SJSA1 (cell line): ENCODE data around the gene FAM89A. TPM values are rescaled to one million over a fixed set of nuclear protein-coding genes. Genes with fewer than 3 reads are reported as not detected.
A peak's percentile ranks its signal among the peaks of the same experiment; 100 is the strongest.

Experiments used
- DNase-seq, 2 experiments: peaks; one replicate each; pipeline ENCODE4 v3.0.0-alpha.2; 2015 to 2020; ENCODE audit warnings: low spot score in 2 of 2, low read depth in 1 of 2
- H3K27ac ChIP-seq: fragments of 250-450 bp; sonication (Bioruptor Pico); 2 replicates; pipeline ENCODE4 v1.5.1; 2020; ENCODE audit warnings: mild to moderate bottlenecking, moderate library complexity
- H3K27me3 ChIP-seq: fragments of 250-450 bp; sonication (Bioruptor Pico); replicated peaks from 2 replicates; pipeline ENCODE4 v1.5.1; 2020; ENCODE audit warnings: mild to moderate bottlenecking, moderate library complexity
- H3K36me3 ChIP-seq: fragments of 250-450 bp; sonication (Bioruptor Pico); 2 replicates; pipeline ENCODE4 v1.5.1; 2020; ENCODE audit warnings: mild to moderate bottlenecking
- H3K4me1 ChIP-seq: fragments of 250-450 bp; sonication (Bioruptor Pico); replicated peaks from 2 replicates; pipeline ENCODE4 v1.6.1; 2021; ENCODE audit warnings: mild to moderate bottlenecking
- H3K4me3 ChIP-seq: fragments of 250-450 bp; sonication (Bioruptor Pico); 2 replicates; pipeline ENCODE4 v1.5.1; 2020; ENCODE audit warnings: mild to moderate bottlenecking
- H3K9me3 ChIP-seq: fragments of 250-450 bp; sonication (Bioruptor Pico); replicated peaks from 2 replicates; pipeline ENCODE4 v1.5.1; 2020; ENCODE audit warnings: mild to moderate bottlenecking
- total RNA-seq: library from RNA; depleted of rRNA; stranded (reverse); fragments of >200 nt; shearing (Covaris generic); gene quantifications from 2 replicates; pipeline ENCODE4 v1.2.3, GENCODE V29; 2014; rRNA removed

FAM89A gene
- total RNA-seq, result 36.7 and 39.5 TPM in 2 replicates

- peak in 1 of 2 experiments; percentile 60 for DNase-seq
- H3K27ac ChIP-seq, result peak within 1 kb of the TSS; percentile 4; the same call in 1 of the 2 replicates
- H3K36me3 ChIP-seq, result peaks cover 8% of the 10 kb centered on the region; the same call in 1 of the 2 replicates
- no peaks in the 10 kb centered on the region for H3K27me3 ChIP-seq
- peak within 1 kb of the TSS; percentile 87 for H3K4me3 ChIP-seq
- peaks cover 5% of the 10 kb centered on the region for H3K9me3 ChIP-seq
- H3K4me1 ChIP-seq, result peaks cover 33% of the 10 kb centered on the region
Measured at GRCh38 chr1:231040019-231040799, at the start of gene FAM89A. FAM89A (minus strand) TSS chr1:231040254; CDS start chr1:231040211, 43 bp downstream.

- H3K27ac ChIP-seq, result no peak overlapping the region
- H3K27me3 ChIP-seq, result no peaks in the 10 kb centered on the region; the same call in 1 of the 2 replicates
- H3K36me3 ChIP-seq, result no peaks in the 10 kb centered on the region
- no peak for DNase-seq
- no peaks in the 10 kb centered on the region for H3K4me1 ChIP-seq
- H3K4me3 ChIP-seq, result no peak overlapping the region
- H3K9me3 ChIP-seq, result no peaks in the 10 kb centered on the region
Measured at GRCh38 chr1:231084353-231084752, 44.3 kb upstream of the FAM89A start.

DNA sequence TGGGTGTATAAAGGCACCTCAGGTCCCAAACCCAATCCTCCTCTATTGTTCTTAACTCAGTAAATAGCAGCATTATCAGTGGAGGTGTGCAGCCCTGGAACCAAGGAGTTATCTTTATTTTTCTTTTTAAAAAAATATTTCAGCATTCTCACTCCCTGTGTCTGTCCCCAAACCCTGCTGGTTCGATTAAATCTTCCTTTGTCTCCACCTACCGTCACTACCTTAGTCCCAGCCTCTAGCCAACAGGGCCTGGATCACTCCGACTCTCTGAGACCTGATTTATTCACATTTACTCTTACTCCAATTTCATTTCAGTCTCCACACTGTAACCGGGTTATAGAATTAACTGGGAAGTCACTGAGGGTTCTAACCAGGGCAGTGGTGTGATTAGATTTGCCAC lies 39.1 kb upstream of the FAM89A start:
- Histone ChIP-seq H3K4me1 (no peaks in the 10 kb centered on the region), H3K9me3 (no peaks in the 10 kb centered on the region), H3K27me3 (no peaks in the 10 kb centered on the region), H3K36me3 (no peaks in the 10 kb centered on the region), H3K4me3 (no peak overlapping the region), H3K27ac (no peak overlapping the region)
- no peak for DNase-seq

DNA sequence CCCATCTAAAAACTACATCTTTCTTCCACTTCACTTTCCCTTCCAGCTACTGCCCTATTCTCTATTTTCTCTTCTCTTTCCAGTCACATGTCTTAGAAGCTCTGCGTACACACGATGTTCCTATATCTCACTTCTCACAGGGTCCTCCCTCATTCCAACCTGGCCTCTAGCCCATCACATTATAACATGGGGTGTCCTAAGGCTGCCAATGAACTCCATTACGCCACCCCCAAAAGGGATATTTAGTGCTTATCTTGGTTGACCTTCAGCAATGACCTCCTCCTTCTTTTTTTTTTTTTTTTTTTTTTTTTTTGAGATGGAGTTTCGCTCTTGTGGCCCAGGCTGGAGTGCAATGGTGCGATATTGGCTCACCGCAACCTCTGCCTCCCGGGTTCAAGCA lies 38.2 kb upstream of the FAM89A start:
- no peak overlapping the region for H3K4me3 ChIP-seq
- no peaks in the 10 kb centered on the region for H3K4me1 ChIP-seq
- H3K36me3 ChIP-seq, result no peaks in the 10 kb centered on the region
- no peak for DNase-seq
- no peaks in the 10 kb centered on the region for H3K27me3 ChIP-seq
- H3K9me3 ChIP-seq, result no peaks in the 10 kb centered on the region
- no peak overlapping the region for H3K27ac ChIP-seq

DNA sequence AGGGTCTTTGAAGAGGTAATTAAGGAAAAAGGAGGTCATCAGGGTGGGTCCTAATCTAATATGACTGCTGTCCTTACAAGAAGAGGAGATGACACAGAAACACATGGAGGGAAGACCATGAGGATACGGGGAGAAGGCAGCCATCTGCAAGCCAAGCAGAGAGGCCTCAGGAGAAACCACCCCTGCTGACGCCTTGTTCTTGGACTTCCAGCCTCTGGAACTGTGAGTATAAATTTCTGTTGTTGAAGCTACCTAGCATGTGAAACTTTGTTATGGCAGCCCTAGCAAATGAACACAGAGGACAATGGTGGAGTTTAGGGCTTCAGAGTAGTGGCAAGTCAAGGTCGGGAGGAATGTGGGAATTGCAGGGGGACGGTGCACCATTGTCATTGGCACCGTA lies 36.7 kb upstream of the FAM89A start:
- Histone ChIP-seq H3K27ac (no peak overlapping the region), H3K27me3 (no peaks in the 10 kb centered on the region), H3K4me1 (no peaks in the 10 kb centered on the region), H3K36me3 (no peaks in the 10 kb centered on the region), H3K9me3 (no peaks in the 10 kb centered on the region), H3K4me3 (no peak overlapping the region)
- no peak for DNase-seq

DNA sequence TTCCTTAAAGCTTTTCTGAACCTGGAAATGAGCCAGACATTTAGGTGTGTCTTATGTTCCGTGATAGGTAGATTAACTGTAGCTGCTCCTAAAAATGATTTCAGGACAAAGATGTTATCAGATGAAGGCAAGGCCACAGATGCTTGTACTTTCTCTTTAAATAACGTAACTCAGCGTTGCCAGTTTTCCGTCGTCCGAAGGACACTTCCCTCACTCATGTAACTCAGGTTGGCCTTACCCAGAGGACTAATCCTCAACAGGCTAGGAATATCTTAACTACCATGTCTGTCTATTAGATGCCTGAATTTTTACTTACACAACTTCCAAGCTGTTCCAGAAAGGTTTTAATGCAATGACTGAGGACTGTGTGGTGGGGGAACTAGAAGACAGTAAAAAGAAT lies 35.4 kb upstream of the FAM89A start:
- no peak for DNase-seq
- Histone ChIP-seq H3K4me1 (no peaks in the 10 kb centered on the region), H3K9me3 (no peaks in the 10 kb centered on the region), H3K4me3 (no peak overlapping the region), H3K27me3 (no peaks in the 10 kb centered on the region), H3K36me3 (no peaks in the 10 kb centered on the region), H3K27ac (no peak overlapping the region)

DNA sequence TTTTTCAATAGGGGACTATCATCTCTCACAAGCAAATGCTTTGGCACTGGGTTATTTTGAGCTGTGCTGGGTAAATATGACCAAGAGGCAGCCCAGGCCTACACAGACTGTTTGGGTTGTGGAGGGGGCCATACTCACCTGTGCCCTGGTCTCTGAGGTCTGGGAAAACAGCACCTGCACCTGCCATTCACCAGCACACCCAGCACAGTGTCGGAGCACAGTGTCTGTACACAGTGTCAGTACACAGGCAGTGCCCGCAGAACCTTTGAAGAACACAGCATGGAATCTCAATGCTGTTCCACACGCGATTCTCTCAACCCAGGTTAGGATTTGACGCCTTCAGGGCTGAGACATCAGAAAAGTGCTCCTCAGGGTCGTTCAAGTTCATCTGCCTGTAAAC lies 35.0 kb upstream of the FAM89A start:
- Histone ChIP-seq H3K36me3 (no peaks in the 10 kb centered on the region), H3K27me3 (no peaks in the 10 kb centered on the region)
- no peak for DNase-seq

DNA sequence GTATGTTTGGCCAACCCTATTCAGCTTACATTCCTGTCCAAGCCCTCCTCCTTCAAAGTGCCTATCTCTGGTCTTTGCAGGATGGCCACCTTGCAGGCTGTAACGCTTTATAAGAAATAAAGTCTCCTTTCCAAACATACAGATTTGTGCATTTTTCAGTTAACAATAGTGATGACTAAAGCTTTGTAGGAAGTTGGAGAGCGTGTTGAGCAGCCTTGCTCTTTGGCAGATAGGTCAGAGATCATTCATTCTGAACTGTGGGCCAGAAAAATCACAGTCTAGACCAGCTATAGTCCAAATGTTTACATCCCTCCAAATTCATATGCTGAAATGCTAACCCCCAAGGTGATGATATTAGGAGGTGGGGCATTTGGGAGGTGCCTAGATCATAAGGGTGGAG lies 34.0 kb upstream of the FAM89A start:
- no peak overlapping the region for H3K27ac ChIP-seq
- no peak for DNase-seq
- no peaks in the 10 kb centered on the region for H3K4me1 ChIP-seq
- H3K4me3 ChIP-seq, result no peak overlapping the region
- H3K9me3 ChIP-seq, result no peaks in the 10 kb centered on the region
- no peaks in the 10 kb centered on the region for H3K36me3 ChIP-seq
- H3K27me3 ChIP-seq, result no peaks in the 10 kb centered on the region

More for the DNA sequence above, 35.0 kb upstream of the FAM89A start:
- no peaks in the 10 kb centered on the region for H3K9me3 ChIP-seq
- no peak overlapping the region for H3K4me3 ChIP-seq
- H3K27ac ChIP-seq, result no peak overlapping the region
- no peaks in the 10 kb centered on the region for H3K4me1 ChIP-seq

GRCh38 chr1:231073331-231073730 lies 33.3 kb upstream of the FAM89A start:
- Histone ChIP-seq H3K27ac (no peak overlapping the region), H3K4me3 (no peak overlapping the region), H3K36me3 (no peaks in the 10 kb centered on the region), H3K9me3 (no peaks in the 10 kb centered on the region), H3K27me3 (no peaks in the 10 kb centered on the region), H3K4me1 (no peaks in the 10 kb centered on the region)
- no peak for DNase-seq

DNA sequence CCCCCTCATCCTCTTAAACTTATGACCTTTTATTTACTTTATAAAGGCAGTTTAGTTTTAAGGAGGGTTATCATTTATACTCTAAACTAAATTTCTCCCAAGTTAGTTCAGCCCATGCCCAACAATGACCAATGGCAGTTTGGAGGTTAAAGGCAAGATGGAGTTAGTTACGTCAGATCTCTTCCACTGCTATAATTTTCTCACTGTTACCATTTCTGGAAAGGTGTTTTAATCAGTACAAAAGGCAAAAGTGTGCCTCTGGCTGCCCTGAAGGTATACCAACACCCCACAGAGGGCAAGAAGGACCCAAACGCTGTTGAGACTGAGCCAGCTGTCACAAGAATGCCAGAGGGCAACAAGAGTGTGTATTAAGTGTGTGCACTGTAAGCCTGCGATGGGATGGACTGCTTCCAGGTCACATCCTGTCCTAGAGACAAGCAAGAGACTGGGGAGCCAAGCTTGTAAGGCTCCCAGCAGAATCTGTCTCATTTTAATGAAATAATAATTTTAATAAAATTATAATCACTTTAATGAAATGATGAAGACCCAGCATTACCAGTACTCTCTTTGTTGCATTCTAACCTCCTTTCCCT lies 32.5 kb upstream of the FAM89A start:
- Histone ChIP-seq H3K36me3 (no peaks in the 10 kb centered on the region), H3K4me1 (no peaks in the 10 kb centered on the region), H3K4me3 (no peak overlapping the region), H3K27ac (no peak overlapping the region), H3K9me3 (no peaks in the 10 kb centered on the region), H3K27me3 (no peaks in the 10 kb centered on the region)
- no peak for DNase-seq

DNA sequence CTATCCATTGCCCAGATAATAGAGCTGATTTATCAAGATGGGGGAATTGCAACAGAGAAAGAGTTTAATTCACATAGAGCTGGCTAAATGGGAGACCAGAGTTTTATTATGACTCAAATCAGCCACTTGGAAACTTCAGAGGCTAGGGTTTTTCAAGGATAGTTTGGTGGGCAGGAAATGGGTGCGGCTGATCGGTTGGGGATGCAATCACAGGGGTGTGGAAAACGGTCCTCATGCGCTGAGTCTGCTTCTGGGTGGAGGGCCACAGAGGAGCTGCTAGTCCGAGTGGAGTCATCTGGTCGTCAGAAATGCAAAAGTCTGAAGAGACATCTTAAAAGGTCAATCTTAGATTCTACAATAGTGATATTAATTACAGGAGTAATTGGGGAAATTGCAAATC lies 32.0 kb upstream of the FAM89A start:
- Histone ChIP-seq H3K36me3 (no peaks in the 10 kb centered on the region), H3K27me3 (no peaks in the 10 kb centered on the region), H3K27ac (no peak overlapping the region), H3K4me3 (no peak overlapping the region), H3K9me3 (no peaks in the 10 kb centered on the region), H3K4me1 (no peaks in the 10 kb centered on the region)
- no peak for DNase-seq

DNA sequence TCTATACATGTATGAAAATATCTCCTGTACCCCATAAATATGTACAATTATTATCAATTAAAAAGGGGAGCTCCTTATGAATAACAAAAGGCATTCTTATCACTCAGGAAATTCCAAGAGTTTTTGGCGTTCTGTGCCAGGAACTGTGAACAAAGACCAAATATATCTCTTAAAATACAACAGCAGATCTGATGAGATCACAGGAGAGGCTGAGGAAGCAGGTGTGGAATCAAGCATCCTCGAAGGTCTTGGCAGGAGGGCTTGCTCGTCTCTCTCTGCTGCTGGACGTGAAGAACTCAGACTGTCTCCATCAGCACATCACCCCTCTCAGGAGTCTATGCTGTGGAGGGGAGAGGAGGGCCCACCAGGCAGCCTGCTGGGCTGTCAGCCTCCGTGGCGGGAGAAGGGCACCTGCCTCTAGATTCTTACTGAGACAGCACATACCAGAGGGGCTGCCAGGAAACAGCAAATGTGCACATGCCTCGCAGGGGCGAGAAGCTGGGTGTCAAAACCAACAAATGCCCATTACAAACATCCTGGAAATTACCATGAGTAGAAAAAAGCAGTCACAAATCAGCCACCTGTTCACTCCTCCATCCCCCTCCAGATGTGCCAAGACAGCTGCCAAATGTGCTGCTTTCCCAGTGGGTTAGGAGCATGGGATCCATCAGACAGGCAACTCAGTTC lies 30.8 kb upstream of the FAM89A start:
- Histone ChIP-seq H3K4me3 (no peak overlapping the region), H3K27me3 (no peaks in the 10 kb centered on the region), H3K4me1 (no peaks in the 10 kb centered on the region), H3K36me3 (no peaks in the 10 kb centered on the region), H3K9me3 (no peaks in the 10 kb centered on the region), H3K27ac (no peak overlapping the region)
- DNase-seq, result no peak

GRCh38 chr1:231069333-231069732 lies 29.3 kb upstream of the FAM89A start:
- no peaks in the 10 kb centered on the region for H3K4me1 ChIP-seq
- H3K27me3 ChIP-seq, result no peaks in the 10 kb centered on the region
- H3K9me3 ChIP-seq, result no peaks in the 10 kb centered on the region
- DNase-seq, result no peak
- no peak overlapping the region for H3K4me3 ChIP-seq
- no peaks in the 10 kb centered on the region for H3K36me3 ChIP-seq
- H3K27ac ChIP-seq, result no peak overlapping the region

- Histone ChIP-seq H3K36me3 (no peaks in the 10 kb centered on the region), H3K27ac (no peak overlapping the region), H3K4me1 (no peaks in the 10 kb centered on the region), H3K4me3 (no peak overlapping the region), H3K27me3 (no peaks in the 10 kb centered on the region), H3K9me3 (no peaks in the 10 kb centered on the region)
- no peak for DNase-seq
Measured at GRCh38 chr1:231068762-231069161, 28.7 kb upstream of the FAM89A start.
